HL-60 (cell line): ENCODE data around the gene FPGS.

Experiments used
- GABPA ChIP-seq: IDR thresholded peaks from 2 replicates; pipeline ENCODE4 v1.6.1; 2012; ENCODE audit warnings: low read depth
- POLR2AphosphoS5 ChIP-seq: IDR thresholded peaks from 2 replicates; pipeline ENCODE4 v1.6.1; 2012; ENCODE audit warnings: low read depth
- SPI1 ChIP-seq: IDR thresholded peaks from 2 replicates; pipeline ENCODE4 v1.6.1; 2012; ENCODE audit warnings: low read depth, mild to moderate bottlenecking, borderline replicate concordance
- TF ChIP-seq, protein P1 (sequence below): IDR thresholded peaks from one replicate; pipeline ENCODE4 v1.5.1; 2011; ENCODE audit warnings: low read length, control low read depth, inconsistent platforms; ENCODE audit not compliant: insufficient read depth
- TF ChIP-seq, protein P2 (sequence below): IDR thresholded peaks from 2 replicates; pipeline ENCODE4 v1.6.1; 2012; ENCODE audit warnings: low read depth; ENCODE audit not compliant: insufficient replicate concordance

DNA sequence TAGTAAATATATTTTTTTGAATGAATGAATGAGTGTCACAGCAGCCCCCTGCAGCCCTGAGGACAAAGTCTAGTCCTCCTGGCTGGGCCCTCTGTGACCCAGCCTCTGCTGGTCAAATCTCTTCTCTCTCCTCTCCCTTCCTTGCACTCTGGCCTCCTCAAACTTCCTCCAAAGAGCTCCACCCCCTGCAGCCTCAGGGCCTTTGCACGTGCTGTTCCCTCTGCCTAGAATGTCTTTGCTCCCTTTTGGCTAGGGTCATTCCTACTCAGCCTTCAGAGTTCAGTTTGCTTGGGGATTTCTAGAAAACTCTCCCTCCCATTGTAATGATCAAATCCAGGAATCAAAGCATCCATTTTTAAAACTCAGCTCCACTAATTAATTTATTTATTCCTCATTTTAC, 37.3 kb upstream of the FPGS start:
- TF ChIP-seq GABPA (no peak), SPI1 (no peak), POLR2AphosphoS5 (no peak)
- TF ChIP-seq, protein P1, sequence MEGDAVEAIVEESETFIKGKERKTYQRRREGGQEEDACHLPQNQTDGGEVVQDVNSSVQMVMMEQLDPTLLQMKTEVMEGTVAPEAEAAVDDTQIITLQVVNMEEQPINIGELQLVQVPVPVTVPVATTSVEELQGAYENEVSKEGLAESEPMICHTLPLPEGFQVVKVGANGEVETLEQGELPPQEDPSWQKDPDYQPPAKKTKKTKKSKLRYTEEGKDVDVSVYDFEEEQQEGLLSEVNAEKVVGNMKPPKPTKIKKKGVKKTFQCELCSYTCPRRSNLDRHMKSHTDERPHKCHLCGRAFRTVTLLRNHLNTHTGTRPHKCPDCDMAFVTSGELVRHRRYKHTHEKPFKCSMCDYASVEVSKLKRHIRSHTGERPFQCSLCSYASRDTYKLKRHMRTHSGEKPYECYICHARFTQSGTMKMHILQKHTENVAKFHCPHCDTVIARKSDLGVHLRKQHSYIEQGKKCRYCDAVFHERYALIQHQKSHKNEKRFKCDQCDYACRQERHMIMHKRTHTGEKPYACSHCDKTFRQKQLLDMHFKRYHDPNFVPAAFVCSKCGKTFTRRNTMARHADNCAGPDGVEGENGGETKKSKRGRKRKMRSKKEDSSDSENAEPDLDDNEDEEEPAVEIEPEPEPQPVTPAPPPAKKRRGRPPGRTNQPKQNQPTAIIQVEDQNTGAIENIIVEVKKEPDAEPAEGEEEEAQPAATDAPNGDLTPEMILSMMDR: no peak
- TF ChIP-seq, protein P2, sequence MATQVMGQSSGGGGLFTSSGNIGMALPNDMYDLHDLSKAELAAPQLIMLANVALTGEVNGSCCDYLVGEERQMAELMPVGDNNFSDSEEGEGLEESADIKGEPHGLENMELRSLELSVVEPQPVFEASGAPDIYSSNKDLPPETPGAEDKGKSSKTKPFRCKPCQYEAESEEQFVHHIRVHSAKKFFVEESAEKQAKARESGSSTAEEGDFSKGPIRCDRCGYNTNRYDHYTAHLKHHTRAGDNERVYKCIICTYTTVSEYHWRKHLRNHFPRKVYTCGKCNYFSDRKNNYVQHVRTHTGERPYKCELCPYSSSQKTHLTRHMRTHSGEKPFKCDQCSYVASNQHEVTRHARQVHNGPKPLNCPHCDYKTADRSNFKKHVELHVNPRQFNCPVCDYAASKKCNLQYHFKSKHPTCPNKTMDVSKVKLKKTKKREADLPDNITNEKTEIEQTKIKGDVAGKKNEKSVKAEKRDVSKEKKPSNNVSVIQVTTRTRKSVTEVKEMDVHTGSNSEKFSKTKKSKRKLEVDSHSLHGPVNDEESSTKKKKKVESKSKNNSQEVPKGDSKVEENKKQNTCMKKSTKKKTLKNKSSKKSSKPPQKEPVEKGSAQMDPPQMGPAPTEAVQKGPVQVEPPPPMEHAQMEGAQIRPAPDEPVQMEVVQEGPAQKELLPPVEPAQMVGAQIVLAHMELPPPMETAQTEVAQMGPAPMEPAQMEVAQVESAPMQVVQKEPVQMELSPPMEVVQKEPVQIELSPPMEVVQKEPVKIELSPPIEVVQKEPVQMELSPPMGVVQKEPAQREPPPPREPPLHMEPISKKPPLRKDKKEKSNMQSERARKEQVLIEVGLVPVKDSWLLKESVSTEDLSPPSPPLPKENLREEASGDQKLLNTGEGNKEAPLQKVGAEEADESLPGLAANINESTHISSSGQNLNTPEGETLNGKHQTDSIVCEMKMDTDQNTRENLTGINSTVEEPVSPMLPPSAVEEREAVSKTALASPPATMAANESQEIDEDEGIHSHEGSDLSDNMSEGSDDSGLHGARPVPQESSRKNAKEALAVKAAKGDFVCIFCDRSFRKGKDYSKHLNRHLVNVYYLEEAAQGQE: no peak
